SH-SY5Y (cell line): ENCODE results near the gene DHRS3.

Source experiments
- GATA2 ChIP-seq: IDR thresholded peaks from 2 replicates; pipeline ENCODE4 v1.6.1; 2011; ENCODE audit warnings: mild to moderate bottlenecking, low read depth, low read length
- GATA3 ChIP-seq: IDR thresholded peaks from 2 replicates; pipeline ENCODE4 v1.6.1; 2011; ENCODE audit warnings: low read depth, mild to moderate bottlenecking, low read length, moderate library complexity

The DHRS3 gene

GRCh38 chr1:12585951-12586942 lies 31.8 kb downstream of the DHRS3 start:
- no peak for TF ChIP-seq GATA2
- no peak for TF ChIP-seq GATA3

- TF ChIP-seq GATA3 (no peak), GATA2 (no peak)
Observed at GRCh38 chr1:12585536-12585935, 32.5 kb downstream of the DHRS3 start.

GRCh38 chr1:12584900-12585525 lies 33.0 kb downstream of the DHRS3 start:
- no peak for TF ChIP-seq GATA2
- TF ChIP-seq GATA3: no peak

- TF ChIP-seq GATA2: no peak
- no peak for TF ChIP-seq GATA3
Observed at GRCh38 chr1:12583484-12583883, 34.5 kb downstream of the DHRS3 start.

GRCh38 chr1:12582649-12583048 lies 35.4 kb downstream of the DHRS3 start:
- TF ChIP-seq GATA2 (no peak), GATA3 (no peak)

- no peak for TF ChIP-seq GATA2
- TF ChIP-seq GATA3: no peak
Observed at GRCh38 chr1:12581179-12581578, 36.8 kb downstream of the DHRS3 start.

- TF ChIP-seq GATA3 (no peak), GATA2 (no peak)
Observed at GRCh38 chr1:12580054-12580887, 37.7 kb downstream of the DHRS3 start.

- TF ChIP-seq GATA3 (no peak), GATA2 (no peak)
Observed at GRCh38 chr1:12578860-12579422, 39.1 kb downstream of the DHRS3 start.

GRCh38 chr1:12577020-12577419 lies 41.0 kb downstream of the DHRS3 start:
- no peak for TF ChIP-seq GATA2
- TF ChIP-seq GATA3: no peak

- no peak for TF ChIP-seq GATA3
Observed at GRCh38 chr1:12574757-12575139, 43.3 kb downstream of the DHRS3 start.

GRCh38 chr1:12573015-12573825 lies 44.8 kb downstream of the DHRS3 start:
- no peak for TF ChIP-seq GATA3
- TF ChIP-seq GATA2: no peak

GRCh38 chr1:12572522-12572921 lies 45.5 kb downstream of the DHRS3 start:
- no peak for TF ChIP-seq GATA3
- no peak for TF ChIP-seq GATA2

GRCh38 chr1:12570291-12570690 lies 47.7 kb downstream of the DHRS3 start:
- TF ChIP-seq GATA3 (no peak), GATA2 (no peak)
